ENCODE measurements around the gene NPRL2. TPM values are rescaled to one million over a fixed set of nuclear protein-coding genes. Genes with fewer than 3 reads are reported as not detected.

The NPRL2 gene
- polyA plus RNA-seq, 4 donors: 16.2 to 31.8 (median 21.3) TPM

DNA sequence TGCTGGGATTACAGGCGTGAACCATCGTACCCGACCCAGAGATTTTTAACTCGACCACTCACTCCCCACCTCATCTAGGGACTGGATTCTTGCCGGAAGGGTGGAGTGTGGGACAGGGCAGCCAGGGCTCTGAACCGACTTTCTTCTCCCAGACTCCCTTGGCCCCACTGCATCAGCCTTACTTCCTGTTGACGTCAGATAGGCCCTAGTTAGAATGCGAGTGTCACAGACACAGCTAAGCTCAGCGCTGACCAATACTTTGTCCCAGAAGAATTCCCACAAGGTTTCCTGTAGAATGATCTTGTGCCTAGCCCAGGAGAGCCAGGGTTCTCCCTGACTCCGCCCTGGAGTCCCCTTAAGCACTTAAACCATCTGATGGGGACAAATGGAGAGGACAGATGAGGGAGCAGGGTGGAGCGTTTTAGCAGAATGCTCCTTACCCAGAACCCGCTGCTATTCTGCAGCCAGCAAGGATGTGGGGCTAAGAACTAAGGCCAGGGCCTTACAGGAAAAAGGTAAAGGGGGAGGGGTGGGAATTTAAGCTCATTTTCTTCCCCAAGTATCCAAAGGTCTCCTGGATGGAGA is 16.7 kb downstream of the NPRL2 start:
- WGBS, 3 donors: 62 to 76% (median 71%) methylated on average over 12 of the region's 12 CpGs
- DNase-seq (no peak), FAIRE-seq (no peak)
- Histone ChIP-seq H3K27me3 (ENCODE audit: control insufficient read depth in 3 of 3, insufficient read depth in 3 of 3, low read length in 3 of 3) (no peaks in the 10 kb centered on the region), H3K4me3 (ENCODE audit: low read depth in 1 of 3, low read length in 3 of 3) (no peak overlapping the region), H3K9me3 (ENCODE audit: control insufficient read depth in 2 of 2, insufficient read depth in 1 of 2, low read depth in 1 of 2, low read length in 1 of 2) (no peaks in the 10 kb centered on the region), H3K36me3 (ENCODE audit: control insufficient read depth in 3 of 3, insufficient read depth in 2 of 3, low read depth in 1 of 3, low read length in 3 of 3) (peaks cover 12 to 55% (median 14%) of the 10 kb centered on the region in 3 donors), H3K27ac (ENCODE audit: low read depth in 1 of 3, low read length in 2 of 3) (peak overlapping the region in 2 of 3 donors; percentile 32 to 81), H3K4me1 (ENCODE audit: control insufficient read depth in 3 of 3, insufficient read depth in 2 of 3, low read depth in 1 of 3, low read length in 2 of 3) (peaks cover 0 to 23% (median 3%) of the 10 kb centered on the region in 3 donors)

DNA sequence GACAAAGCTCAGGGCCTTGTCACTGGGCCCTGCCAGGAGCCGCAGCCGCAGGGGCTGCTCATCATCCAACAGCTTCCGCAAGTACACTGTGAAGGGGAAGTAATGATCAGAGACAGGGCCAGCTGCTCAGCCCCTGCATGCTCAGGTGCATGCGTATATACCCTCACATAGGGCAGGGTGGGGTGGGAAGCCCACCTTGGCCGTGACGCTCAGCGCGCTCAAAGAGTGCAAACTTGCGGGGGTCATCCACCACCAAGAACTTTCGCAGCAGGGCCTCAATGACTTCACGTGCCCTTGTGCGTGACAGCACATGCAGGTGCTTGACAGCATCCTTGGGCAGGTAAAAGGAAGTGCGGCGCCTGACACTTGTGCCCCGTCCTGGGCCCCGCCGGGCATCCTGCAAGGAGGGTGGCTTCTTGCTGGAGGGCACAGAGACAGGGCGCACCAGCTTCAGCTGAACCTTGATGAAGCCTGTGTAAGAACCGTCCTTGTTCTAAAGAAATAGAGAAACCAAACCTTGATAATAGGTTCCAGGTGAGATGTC is 19.1 kb downstream of the NPRL2 start:
- WGBS, 3 donors: 96 to 98% (median 96%) methylated on average over 19 of the region's 19 CpGs
- Histone ChIP-seq H3K4me1 (ENCODE audit: control insufficient read depth in 3 of 3, insufficient read depth in 2 of 3, low read depth in 1 of 3, low read length in 2 of 3) (peaks cover 0 to 35% (median 9%) of the 10 kb centered on the region in 3 donors), H3K27me3 (ENCODE audit: control insufficient read depth in 3 of 3, insufficient read depth in 3 of 3, low read length in 3 of 3) (no peaks in the 10 kb centered on the region), H3K9me3 (ENCODE audit: control insufficient read depth in 2 of 2, insufficient read depth in 1 of 2, low read depth in 1 of 2, low read length in 1 of 2) (no peaks in the 10 kb centered on the region), H3K27ac (ENCODE audit: low read depth in 1 of 3, low read length in 2 of 3) (no peak overlapping the region), H3K4me3 (ENCODE audit: low read depth in 1 of 3, low read length in 3 of 3) (no peak overlapping the region), H3K36me3 (ENCODE audit: control insufficient read depth in 3 of 3, insufficient read depth in 2 of 3, low read depth in 1 of 3, low read length in 3 of 3) (peaks cover 12 to 66% (median 14%) of the 10 kb centered on the region in 3 donors)
- FAIRE-seq (no peak), DNase-seq (no peak)

DNA sequence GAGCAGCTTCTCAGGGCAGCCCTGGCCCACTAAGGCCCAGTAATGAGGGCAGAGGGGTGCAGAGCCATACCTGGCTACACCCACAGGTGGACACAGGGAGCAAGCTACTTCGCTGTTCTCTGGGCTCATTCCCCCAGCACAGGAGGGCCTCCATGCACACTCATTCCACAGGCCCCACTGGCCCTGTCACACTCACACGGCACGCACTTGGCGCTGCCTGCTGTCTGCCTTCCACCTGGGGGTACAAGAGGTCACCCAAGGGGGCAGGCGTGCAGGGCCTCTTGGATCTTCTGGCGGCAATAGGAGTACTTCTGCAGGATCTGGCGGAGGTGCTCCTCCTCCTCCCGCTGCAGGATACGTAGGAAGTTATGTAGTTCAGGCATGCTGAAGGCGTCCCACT is 20.2 kb downstream of the NPRL2 start:
- no peaks in the 10 kb centered on the region for H3K27me3 ChIP-seq (ENCODE audit: control insufficient read depth in 3 of 3, insufficient read depth in 3 of 3, low read length in 3 of 3)
- H3K4me3 ChIP-seq (ENCODE audit: low read depth in 1 of 3, low read length in 3 of 3): no peak overlapping the region
- no peak for FAIRE-seq
- 93 to 97% (median 96%) methylated on average over 10 of the region's 10 CpGs for WGBS, 3 donors
- no peak overlapping the region for H3K27ac ChIP-seq (ENCODE audit: low read depth in 1 of 3, low read length in 2 of 3)
- peaks cover 0 to 24% (median 9%) of the 10 kb centered on the region in 3 donors for H3K4me1 ChIP-seq (ENCODE audit: control insufficient read depth in 3 of 3, insufficient read depth in 2 of 3, low read depth in 1 of 3, low read length in 2 of 3)
- H3K9me3 ChIP-seq (ENCODE audit: control insufficient read depth in 2 of 2, insufficient read depth in 1 of 2, low read depth in 1 of 2, low read length in 1 of 2): no peaks in the 10 kb centered on the region
- H3K36me3 ChIP-seq (ENCODE audit: control insufficient read depth in 3 of 3, insufficient read depth in 2 of 3, low read depth in 1 of 3, low read length in 3 of 3): peaks cover 12 to 77% (median 14%) of the 10 kb centered on the region in 3 donors
- DNase-seq: no peak

DNA sequence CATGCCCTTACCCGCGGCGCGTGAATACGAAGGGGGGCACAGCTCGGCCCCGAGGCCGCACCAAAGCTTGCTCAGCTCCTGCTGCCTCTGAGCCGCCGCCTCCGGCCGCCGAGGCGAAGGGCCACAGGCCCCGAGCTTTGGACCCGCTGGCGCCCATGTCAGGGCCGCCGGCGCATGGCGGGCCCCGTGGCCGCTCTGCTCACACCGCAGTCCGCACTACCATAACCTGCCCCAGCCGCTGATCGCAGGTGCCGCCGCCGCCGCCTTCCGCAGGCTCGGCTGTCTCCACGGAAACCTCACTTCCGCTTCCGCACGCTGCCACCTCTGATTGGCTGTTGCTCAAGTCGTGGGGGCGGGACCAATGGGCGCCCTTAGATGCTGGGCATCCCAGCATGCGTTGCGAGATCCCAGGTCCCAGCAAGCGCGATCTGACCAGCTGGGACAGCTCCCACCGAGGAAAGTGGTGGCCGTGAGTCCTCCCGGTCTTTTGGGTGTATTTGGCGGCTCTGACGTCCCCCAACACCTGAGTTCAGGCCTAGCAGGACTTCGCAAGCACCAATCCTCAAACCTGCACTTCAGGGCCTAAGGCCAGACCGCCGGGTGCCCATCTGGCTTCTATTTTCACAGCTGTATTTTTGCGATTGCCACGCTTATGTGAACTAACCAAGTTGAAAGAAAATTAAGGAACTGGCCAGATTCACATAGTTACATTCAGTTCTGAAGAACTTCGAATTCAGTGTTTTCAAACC is 22.5 kb downstream of the NPRL2 start, which contains the start of gene TUSC2:
TSS of gene TUSC2 (minus strand) at position 281 of the 749 bp plus-strand sequence. CDS start at position 157, 124 bp downstream.
- FAIRE-seq (no peak), DNase-seq (peak; percentile 99)
- Histone ChIP-seq H3K4me1 (ENCODE audit: control insufficient read depth in 3 of 3, insufficient read depth in 2 of 3, low read depth in 1 of 3, low read length in 2 of 3) (peaks cover 0 to 32% (median 6%) of the 10 kb centered on the region in 3 donors), H3K9me3 (ENCODE audit: control insufficient read depth in 2 of 2, insufficient read depth in 1 of 2, low read depth in 1 of 2, low read length in 1 of 2) (no peaks in the 10 kb centered on the region), H3K36me3 (ENCODE audit: control insufficient read depth in 3 of 3, insufficient read depth in 2 of 3, low read depth in 1 of 3, low read length in 3 of 3) (peaks cover 14 to 70% (median 15%) of the 10 kb centered on the region in 3 donors), H3K4me3 (ENCODE audit: low read depth in 1 of 3, low read length in 3 of 3) (peak within 1 kb of the TSS; percentile 89 to 95 (median 95)), H3K27ac (ENCODE audit: low read depth in 1 of 3, low read length in 2 of 3) (peak within 1 kb of the TSS; percentile 64 to 88 (median 67)), H3K27me3 (ENCODE audit: control insufficient read depth in 3 of 3, insufficient read depth in 3 of 3, low read length in 3 of 3) (no peaks in the 10 kb centered on the region)
- WGBS, 3 donors: 2% methylated on average over 48 to 55 of the region's 55 CpGs

DNA sequence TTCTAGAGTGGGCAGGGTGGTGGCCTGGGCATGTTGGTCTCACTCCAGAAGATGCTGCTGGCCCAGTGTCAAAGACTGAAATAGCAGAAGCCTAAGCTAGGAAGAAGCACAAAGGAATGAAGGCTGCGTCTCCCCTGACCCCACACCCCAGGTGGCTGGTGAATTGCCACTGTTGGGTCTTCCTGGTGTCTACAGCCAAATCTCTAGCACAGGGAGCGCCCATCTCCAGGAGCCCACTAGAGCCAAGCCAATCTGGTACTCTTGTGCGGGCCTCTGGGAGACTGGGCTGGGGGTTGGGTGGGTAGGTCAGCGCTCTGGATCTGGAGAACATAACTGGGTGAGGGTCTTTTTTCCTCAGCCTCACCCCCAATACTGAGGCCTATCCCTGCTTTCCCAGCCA is 23.4 kb downstream of the NPRL2 start:
- Histone ChIP-seq H3K9me3 (ENCODE audit: control insufficient read depth in 2 of 2, insufficient read depth in 1 of 2, low read depth in 1 of 2, low read length in 1 of 2) (no peaks in the 10 kb centered on the region), H3K4me3 (ENCODE audit: low read depth in 1 of 3, low read length in 3 of 3) (peak overlapping the region; percentile 89 to 95 (median 95)), H3K27me3 (ENCODE audit: control insufficient read depth in 3 of 3, insufficient read depth in 3 of 3, low read length in 3 of 3) (no peaks in the 10 kb centered on the region), H3K4me1 (ENCODE audit: control insufficient read depth in 3 of 3, insufficient read depth in 2 of 3, low read depth in 1 of 3, low read length in 2 of 3) (peaks cover 0 to 42% (median 6%) of the 10 kb centered on the region in 3 donors), H3K27ac (ENCODE audit: low read depth in 1 of 3, low read length in 2 of 3) (peak overlapping the region in 1 of 3 donors; percentile 67), H3K36me3 (ENCODE audit: control insufficient read depth in 3 of 3, insufficient read depth in 2 of 3, low read depth in 1 of 3, low read length in 3 of 3) (peaks cover 14 to 61% (median 14%) of the 10 kb centered on the region in 3 donors)
- FAIRE-seq (no peak), DNase-seq (no peak)
- 56 to 76% (median 74%) methylated on average over 4 of the region's 4 CpGs for WGBS, 3 donors

DNA sequence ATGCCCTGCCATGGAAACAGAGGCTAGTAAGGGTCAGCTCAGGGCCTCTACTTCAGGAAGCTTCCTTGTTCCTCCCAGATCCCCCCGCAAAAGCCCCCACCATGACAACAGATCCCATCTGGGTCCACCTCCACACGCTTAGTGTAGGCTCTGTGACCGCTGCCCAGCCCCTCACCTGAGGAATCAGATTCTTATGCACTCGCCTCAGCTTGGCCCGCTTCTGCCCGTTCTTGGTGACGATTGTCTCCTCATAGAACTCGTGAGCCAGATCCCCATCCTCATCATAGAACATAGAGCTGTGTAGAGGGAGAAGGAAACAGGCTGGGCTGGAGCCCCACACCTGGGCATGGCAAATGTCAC is 24.4 kb downstream of the NPRL2 start:
- Histone ChIP-seq H3K4me3 (ENCODE audit: low read depth in 1 of 3, low read length in 3 of 3) (no peak overlapping the region), H3K36me3 (ENCODE audit: control insufficient read depth in 3 of 3, insufficient read depth in 2 of 3, low read depth in 1 of 3, low read length in 3 of 3) (peaks cover 8 to 51% (median 11%) of the 10 kb centered on the region in 3 donors), H3K27ac (ENCODE audit: low read depth in 1 of 3, low read length in 2 of 3) (no peak overlapping the region), H3K27me3 (ENCODE audit: control insufficient read depth in 3 of 3, insufficient read depth in 3 of 3, low read length in 3 of 3) (no peaks in the 10 kb centered on the region), H3K9me3 (ENCODE audit: control insufficient read depth in 2 of 2, insufficient read depth in 1 of 2, low read depth in 1 of 2, low read length in 1 of 2) (no peaks in the 10 kb centered on the region), H3K4me1 (ENCODE audit: control insufficient read depth in 3 of 3, insufficient read depth in 2 of 3, low read depth in 1 of 3, low read length in 2 of 3) (peaks cover 0 to 46% (median 6%) of the 10 kb centered on the region in 3 donors)
- no peak for DNase-seq
- FAIRE-seq: no peak
- WGBS, 3 donors: 90 to 93% (median 91%) methylated on average over 8 of the region's 8 CpGs

DNA sequence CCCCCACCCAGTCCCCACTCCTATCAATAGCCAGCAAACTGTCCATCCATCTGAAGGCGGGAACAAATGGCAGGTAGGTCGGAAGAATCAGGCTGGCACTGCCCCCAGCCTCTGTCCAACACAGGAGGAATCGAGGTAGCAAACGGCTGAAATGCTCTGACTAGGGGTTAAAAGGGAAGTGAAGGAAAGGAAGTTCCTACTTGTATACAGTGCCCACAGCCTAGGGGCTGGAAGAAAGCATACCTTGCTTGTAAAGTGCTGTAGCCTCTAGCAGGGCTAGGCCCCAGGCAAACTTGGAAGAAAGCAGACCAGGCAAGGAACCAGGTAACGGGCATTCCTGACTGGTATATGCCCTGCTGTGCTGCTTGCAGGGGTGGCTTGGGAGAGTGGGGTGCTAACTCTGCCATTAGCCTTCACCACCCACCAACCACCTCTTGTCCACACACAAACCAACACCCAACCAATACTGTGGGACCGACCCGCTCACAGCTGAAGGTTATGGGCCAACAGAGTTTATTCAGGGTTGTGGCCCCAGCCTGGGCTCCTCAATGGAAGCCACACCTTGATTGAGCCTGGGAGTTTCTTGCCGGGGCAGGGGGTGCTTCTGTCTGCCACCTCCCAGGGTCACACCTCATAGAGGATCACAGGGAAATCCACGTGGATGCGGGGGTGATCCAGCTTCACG is 24.9 kb downstream of the NPRL2 start:
- DNase-seq (no peak), FAIRE-seq (no peak)
- Histone ChIP-seq H3K27me3 (ENCODE audit: control insufficient read depth in 3 of 3, insufficient read depth in 3 of 3, low read length in 3 of 3) (no peaks in the 10 kb centered on the region), H3K4me1 (ENCODE audit: control insufficient read depth in 3 of 3, insufficient read depth in 2 of 3, low read depth in 1 of 3, low read length in 2 of 3) (peaks cover 0 to 46% (median 6%) of the 10 kb centered on the region in 3 donors), H3K9me3 (ENCODE audit: control insufficient read depth in 2 of 2, insufficient read depth in 1 of 2, low read depth in 1 of 2, low read length in 1 of 2) (no peaks in the 10 kb centered on the region), H3K27ac (ENCODE audit: low read depth in 1 of 3, low read length in 2 of 3) (no peak overlapping the region), H3K36me3 (ENCODE audit: control insufficient read depth in 3 of 3, insufficient read depth in 2 of 3, low read depth in 1 of 3, low read length in 3 of 3) (peaks cover 7 to 46% (median 8%) of the 10 kb centered on the region in 3 donors), H3K4me3 (ENCODE audit: low read depth in 1 of 3, low read length in 3 of 3) (no peak overlapping the region)
- 81 to 89% (median 85%) methylated on average over 11 of the region's 11 CpGs for WGBS, 3 donors

DNA sequence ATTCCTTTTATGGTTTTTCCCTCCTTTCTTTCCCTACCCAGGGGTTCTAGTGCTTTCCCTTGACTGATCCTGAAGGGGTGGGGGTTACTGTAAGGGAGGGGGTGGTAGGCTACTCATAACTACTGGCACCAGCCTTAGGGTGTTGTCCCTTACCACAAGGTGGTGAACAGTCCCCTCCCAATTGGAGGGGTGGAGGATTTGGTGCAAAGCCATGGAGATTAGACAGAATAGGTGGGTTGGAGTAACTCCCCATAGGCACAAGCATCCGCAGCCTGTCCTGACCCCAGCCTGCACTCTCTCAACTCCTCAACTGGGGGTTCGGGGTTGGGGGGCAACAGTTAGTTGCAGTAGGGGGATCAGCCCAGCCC is 25.5 kb downstream of the NPRL2 start:
- no peak overlapping the region for H3K4me3 ChIP-seq (ENCODE audit: low read depth in 1 of 3, low read length in 3 of 3)
- H3K9me3 ChIP-seq (ENCODE audit: control insufficient read depth in 2 of 2, insufficient read depth in 1 of 2, low read depth in 1 of 2, low read length in 1 of 2): no peaks in the 10 kb centered on the region
- no peaks in the 10 kb centered on the region for H3K27me3 ChIP-seq (ENCODE audit: control insufficient read depth in 3 of 3, insufficient read depth in 3 of 3, low read length in 3 of 3)
- H3K36me3 ChIP-seq (ENCODE audit: control insufficient read depth in 3 of 3, insufficient read depth in 2 of 3, low read depth in 1 of 3, low read length in 3 of 3): peaks cover 2 to 45% (median 3%) of the 10 kb centered on the region in 3 donors
- no peak for DNase-seq
- H3K27ac ChIP-seq (ENCODE audit: low read depth in 1 of 3, low read length in 2 of 3): peak overlapping the region in 1 of 3 donors; percentile 17
- peaks cover 0 to 50% (median 7%) of the 10 kb centered on the region in 3 donors for H3K4me1 ChIP-seq (ENCODE audit: control insufficient read depth in 3 of 3, insufficient read depth in 2 of 3, low read depth in 1 of 3, low read length in 2 of 3)
- WGBS, 3 donors: 82 to 87% (median 83%) methylated on average over 2 of the region's 2 CpGs
- FAIRE-seq: no peak

Measured in small intestine (tissue), 7 donors.